Erythroblast (primary cell): ENCODE data around the gene CDH13.

Experiments used
- GATA1 ChIP-seq: IDR thresholded peaks from 2 replicates; pipeline ENCODE4 v1.6.1; 2011; ENCODE audit warnings: low read depth, mild to moderate bottlenecking, control low read depth, low read length, moderate library complexity
- POLR2A ChIP-seq: IDR thresholded peaks from 2 replicates; pipeline ENCODE4 v1.6.1; 2011; ENCODE audit warnings: mild to moderate bottlenecking, low read length

DNA sequence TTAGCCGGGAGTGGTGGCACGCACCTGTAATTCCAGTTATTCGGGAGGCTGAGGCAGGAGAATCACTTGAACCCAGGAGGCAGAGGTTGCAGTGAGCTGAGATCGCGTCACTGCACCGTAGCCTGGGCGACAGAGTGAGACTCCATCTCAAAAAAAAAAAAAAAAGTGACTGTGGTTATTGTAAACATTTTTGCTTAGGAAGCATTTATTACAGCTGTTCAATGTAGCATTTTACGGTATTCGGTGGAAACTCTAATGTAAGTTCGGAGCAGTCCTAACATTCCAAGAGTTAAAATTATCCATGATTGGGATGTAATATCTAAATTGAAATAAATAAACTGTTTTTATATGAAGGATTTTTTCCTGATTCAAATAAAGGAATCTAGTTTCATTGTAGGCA is 926.2 kb downstream of the CDH13 start:
- TF ChIP-seq POLR2A (no peak), GATA1 (no peak)
